Measurements from ENCODE around the gene ALOXE3. TPM values are rescaled to one million over a fixed set of nuclear protein-coding genes. Genes with fewer than 3 reads are reported as not detected.

The ALOXE3 gene
- polyA plus RNA-seq, 2 of the 4 experiments (the other 2 are of a cell fraction), result 0.35 to 0.40 TPM

DNA sequence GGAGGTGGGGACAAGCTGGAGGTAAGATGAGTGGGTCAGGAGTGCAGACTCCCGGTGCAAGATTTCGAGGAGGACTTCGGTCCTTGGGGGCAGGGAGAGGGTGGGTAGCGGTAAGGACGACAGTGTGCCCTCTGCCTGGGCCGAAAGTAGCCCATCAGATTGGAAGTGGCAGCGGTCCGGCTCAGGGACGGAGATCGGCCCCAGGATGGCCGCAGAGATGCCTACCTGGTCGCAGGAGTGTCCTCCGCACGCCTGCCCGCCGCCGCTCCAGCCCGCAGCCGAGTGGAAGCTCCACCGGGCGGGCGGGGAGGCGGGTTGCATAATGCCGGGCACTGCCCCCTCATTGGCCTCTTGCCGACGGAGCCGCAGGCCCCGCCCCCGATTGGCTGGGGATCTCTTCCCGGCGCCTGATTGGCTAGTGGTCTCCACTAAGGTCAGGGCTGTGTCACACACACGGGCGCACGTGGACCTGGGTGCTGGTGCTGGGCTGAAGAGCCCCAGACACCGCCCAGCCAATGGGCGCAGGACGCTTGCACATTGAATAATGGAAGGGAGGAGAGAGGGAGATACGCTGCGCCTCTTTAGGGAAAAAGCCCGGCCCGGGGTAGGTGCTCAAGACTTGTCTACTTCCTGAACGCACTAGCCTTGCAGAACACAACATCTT lies 33.9 kb upstream of the ALOXE3 start, which contains the start of gene PER1:
Gene PER1, minus strand, starts transcription at position 293 of the 664 bp plus-strand sequence. CDS start 1,698 bp downstream, outside the sequence.
- Histone ChIP-seq H3K9me3 (no peaks in the 10 kb centered on the region), H3K4me1 (peaks cover 46% of the 10 kb centered on the region), H3K4me2 (peak within 1 kb of the TSS; percentile 78), H3K4me3 (peak within 1 kb of the TSS; percentile 49), H3K27ac (peak within 1 kb of the TSS; percentile 89 to 93)
- CTCF ChIA-PET, result interaction anchor here (5.3 to 26.5 kb wide), 3 partner anchors 1 to 32 kb away, joined by 27 to 601 read pairs (median 601); partner anchors contain the start of genes PER1 and VAMP2
- 12% methylated on average over 34 of the region's 42 CpGs for WGBS (ENCODE audit: missing lambda C conversion rate)
- DNase-seq (ENCODE audit: low read depth in 1 of 2, low spot score in 1 of 2) (peak; percentile 96 to 98), ATAC-seq (peak; percentile 37 to 66), FAIRE-seq (peak; percentile 81)
- POLR2A ChIA-PET, result interaction anchor here (0.6 to 1.3 kb wide), 6 partner anchors 12 to 95 kb away, joined by 3 to 12 read pairs (median 5); partner anchors contain the start of gene CTC1
- TF ChIP-seq, protein P1, sequence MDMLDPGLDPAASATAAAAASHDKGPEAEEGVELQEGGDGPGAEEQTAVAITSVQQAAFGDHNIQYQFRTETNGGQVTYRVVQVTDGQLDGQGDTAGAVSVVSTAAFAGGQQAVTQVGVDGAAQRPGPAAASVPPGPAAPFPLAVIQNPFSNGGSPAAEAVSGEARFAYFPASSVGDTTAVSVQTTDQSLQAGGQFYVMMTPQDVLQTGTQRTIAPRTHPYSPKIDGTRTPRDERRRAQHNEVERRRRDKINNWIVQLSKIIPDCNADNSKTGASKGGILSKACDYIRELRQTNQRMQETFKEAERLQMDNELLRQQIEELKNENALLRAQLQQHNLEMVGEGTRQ (IDR thresholded peaks at IDR 0.05), result peak; percentile 72
- TF ChIP-seq CBX8 (IDR thresholded peaks at IDR 0.05) (no peak), TFCP2L1 (CRISPR knock-in tag; IDR thresholded peaks at IDR 0.05) (peak; percentile 95), POLR2A (IDR thresholded peaks at IDR 0.05; ENCODE audit: low read length) (peak; percentile 37; the same call in 1 of the 2 replicates), TP53 (CRISPR knock-in tag; IDR thresholded peaks at IDR 0.05) (peak; percentile 55; the same call in 1 of the 2 replicates), JUN (IDR thresholded peaks at IDR 0.05) (peak in 1 of 2 experiments; percentile 61; a peak in 1 of 5 replicates), RCOR1 (IDR thresholded peaks at IDR 0.05; ENCODE audit: low read depth, low read length) (no peak), HOXA7 (CRISPR knock-in tag; IDR thresholded peaks at IDR 0.05) (0 out of 2 replicates have a peak, but pooled peaks have one; percentile 64), CHD2 (IDR thresholded peaks at IDR 0.05; ENCODE audit: low read length, partially characterized antibody) (peak; percentile 9), FOSL2 (IDR thresholded peaks at IDR 0.05) (no peak), FOSL2 (CRISPR knock-in tag; IDR thresholded peaks at IDR 0.05) (peak; percentile 40), HDAC2 (IDR thresholded peaks at IDR 0.05) (no peak), GATA3 (IDR thresholded peaks at IDR 0.05; ENCODE audit: borderline replicate concordance) (peak; percentile 11; the same call in 1 of the 2 replicates), RARB (CRISPR knock-in tag; IDR thresholded peaks at IDR 0.05) (peak; percentile 36; the same call in 1 of the 2 replicates), HOXB5 (CRISPR knock-in tag; IDR thresholded peaks at IDR 0.05) (peak; percentile 46; the same call in 1 of the 2 replicates), MYC (IDR thresholded peaks at IDR 0.05; ENCODE audit: borderline replicate concordance, low read length) (peak; percentile 50; the same call in 1 of the 2 replicates), RNF2 (IDR thresholded peaks at IDR 0.05; ENCODE audit: borderline replicate concordance, low read depth) (no peak), EHF (CRISPR knock-in tag; IDR thresholded peaks at IDR 0.05) (peak; percentile 60; the same call in 1 of the 2 replicates), ESRRA (IDR thresholded peaks at IDR 0.05; ENCODE audit: borderline replicate concordance, low read length) (no peak), HOXB13 (CRISPR knock-in tag; IDR thresholded peaks at IDR 0.05; ENCODE audit: low read depth) (peak; percentile 92), NPAS2 (CRISPR knock-in tag; IDR thresholded peaks at IDR 0.05; ENCODE audit: borderline replicate concordance) (peak; percentile 93), ZNF302 (CRISPR knock-in tag; IDR thresholded peaks at IDR 0.05) (no peak), RFX5 (IDR thresholded peaks at IDR 0.05) (peak; percentile 80), CEBPB (IDR thresholded peaks at IDR 0.05) (peak; percentile 94 to 96)
- TF ChIP-seq, protein P2, sequence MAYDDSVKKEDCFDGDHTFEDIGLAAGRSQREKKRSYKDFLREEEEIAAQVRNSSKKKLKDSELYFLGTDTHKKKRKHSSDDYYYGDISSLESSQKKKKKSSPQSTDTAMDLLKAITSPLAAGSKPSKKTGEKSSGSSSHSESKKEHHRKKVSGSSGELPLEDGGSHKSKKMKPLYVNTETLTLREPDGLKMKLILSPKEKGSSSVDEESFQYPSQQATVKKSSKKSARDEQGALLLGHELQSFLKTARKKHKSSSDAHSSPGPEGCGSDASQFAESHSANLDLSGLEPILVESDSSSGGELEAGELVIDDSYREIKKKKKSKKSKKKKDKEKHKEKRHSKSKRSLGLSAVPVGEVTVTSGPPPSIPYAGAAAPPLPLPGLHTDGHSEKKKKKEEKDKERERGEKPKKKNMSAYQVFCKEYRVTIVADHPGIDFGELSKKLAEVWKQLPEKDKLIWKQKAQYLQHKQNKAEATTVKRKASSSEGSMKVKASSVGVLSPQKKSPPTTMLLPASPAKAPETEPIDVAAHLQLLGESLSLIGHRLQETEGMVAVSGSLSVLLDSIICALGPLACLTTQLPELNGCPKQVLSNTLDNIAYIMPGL (CRISPR knock-in tag; IDR thresholded peaks at IDR 0.05; ENCODE audit: borderline replicate concordance), result peak; percentile 57; the same call in 1 of the 2 replicates
- TF ChIP-seq, protein P3, sequence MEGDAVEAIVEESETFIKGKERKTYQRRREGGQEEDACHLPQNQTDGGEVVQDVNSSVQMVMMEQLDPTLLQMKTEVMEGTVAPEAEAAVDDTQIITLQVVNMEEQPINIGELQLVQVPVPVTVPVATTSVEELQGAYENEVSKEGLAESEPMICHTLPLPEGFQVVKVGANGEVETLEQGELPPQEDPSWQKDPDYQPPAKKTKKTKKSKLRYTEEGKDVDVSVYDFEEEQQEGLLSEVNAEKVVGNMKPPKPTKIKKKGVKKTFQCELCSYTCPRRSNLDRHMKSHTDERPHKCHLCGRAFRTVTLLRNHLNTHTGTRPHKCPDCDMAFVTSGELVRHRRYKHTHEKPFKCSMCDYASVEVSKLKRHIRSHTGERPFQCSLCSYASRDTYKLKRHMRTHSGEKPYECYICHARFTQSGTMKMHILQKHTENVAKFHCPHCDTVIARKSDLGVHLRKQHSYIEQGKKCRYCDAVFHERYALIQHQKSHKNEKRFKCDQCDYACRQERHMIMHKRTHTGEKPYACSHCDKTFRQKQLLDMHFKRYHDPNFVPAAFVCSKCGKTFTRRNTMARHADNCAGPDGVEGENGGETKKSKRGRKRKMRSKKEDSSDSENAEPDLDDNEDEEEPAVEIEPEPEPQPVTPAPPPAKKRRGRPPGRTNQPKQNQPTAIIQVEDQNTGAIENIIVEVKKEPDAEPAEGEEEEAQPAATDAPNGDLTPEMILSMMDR (IDR thresholded peaks at IDR 0.05), result no peak
- TF ChIP-seq, protein P4, sequence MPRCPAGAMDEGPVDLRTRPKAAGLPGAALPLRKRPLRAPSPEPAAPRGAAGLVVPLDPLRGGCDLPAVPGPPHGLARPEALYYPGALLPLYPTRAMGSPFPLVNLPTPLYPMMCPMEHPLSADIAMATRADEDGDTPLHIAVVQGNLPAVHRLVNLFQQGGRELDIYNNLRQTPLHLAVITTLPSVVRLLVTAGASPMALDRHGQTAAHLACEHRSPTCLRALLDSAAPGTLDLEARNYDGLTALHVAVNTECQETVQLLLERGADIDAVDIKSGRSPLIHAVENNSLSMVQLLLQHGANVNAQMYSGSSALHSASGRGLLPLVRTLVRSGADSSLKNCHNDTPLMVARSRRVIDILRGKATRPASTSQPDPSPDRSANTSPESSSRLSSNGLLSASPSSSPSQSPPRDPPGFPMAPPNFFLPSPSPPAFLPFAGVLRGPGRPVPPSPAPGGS (IDR thresholded peaks at IDR 0.05), result 0 out of 3 replicates have a peak, but pooled peaks have one; percentile 25
- TF ChIP-seq, protein P5, sequence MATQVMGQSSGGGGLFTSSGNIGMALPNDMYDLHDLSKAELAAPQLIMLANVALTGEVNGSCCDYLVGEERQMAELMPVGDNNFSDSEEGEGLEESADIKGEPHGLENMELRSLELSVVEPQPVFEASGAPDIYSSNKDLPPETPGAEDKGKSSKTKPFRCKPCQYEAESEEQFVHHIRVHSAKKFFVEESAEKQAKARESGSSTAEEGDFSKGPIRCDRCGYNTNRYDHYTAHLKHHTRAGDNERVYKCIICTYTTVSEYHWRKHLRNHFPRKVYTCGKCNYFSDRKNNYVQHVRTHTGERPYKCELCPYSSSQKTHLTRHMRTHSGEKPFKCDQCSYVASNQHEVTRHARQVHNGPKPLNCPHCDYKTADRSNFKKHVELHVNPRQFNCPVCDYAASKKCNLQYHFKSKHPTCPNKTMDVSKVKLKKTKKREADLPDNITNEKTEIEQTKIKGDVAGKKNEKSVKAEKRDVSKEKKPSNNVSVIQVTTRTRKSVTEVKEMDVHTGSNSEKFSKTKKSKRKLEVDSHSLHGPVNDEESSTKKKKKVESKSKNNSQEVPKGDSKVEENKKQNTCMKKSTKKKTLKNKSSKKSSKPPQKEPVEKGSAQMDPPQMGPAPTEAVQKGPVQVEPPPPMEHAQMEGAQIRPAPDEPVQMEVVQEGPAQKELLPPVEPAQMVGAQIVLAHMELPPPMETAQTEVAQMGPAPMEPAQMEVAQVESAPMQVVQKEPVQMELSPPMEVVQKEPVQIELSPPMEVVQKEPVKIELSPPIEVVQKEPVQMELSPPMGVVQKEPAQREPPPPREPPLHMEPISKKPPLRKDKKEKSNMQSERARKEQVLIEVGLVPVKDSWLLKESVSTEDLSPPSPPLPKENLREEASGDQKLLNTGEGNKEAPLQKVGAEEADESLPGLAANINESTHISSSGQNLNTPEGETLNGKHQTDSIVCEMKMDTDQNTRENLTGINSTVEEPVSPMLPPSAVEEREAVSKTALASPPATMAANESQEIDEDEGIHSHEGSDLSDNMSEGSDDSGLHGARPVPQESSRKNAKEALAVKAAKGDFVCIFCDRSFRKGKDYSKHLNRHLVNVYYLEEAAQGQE (IDR thresholded peaks at IDR 0.05), result peak; percentile 31; the same call in 1 of the 2 replicates
- TF ChIP-seq, protein P6, sequence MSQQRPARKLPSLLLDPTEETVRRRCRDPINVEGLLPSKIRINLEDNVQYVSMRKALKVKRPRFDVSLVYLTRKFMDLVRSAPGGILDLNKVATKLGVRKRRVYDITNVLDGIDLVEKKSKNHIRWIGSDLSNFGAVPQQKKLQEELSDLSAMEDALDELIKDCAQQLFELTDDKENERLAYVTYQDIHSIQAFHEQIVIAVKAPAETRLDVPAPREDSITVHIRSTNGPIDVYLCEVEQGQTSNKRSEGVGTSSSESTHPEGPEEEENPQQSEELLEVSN (IDR thresholded peaks at IDR 0.05; ENCODE audit: borderline replicate concordance, low read depth), result peak; percentile 84
- TF ChIP-seq, protein P7, sequence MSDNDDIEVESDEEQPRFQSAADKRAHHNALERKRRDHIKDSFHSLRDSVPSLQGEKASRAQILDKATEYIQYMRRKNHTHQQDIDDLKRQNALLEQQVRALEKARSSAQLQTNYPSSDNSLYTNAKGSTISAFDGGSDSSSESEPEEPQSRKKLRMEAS (IDR thresholded peaks at IDR 0.05), result peak; percentile 99

Measured in A549 (cell line).